Fibroblast of lung (primary cell): ENCODE results near the gene CD200. TPM values are rescaled to one million over a fixed set of nuclear protein-coding genes. Genes with fewer than 3 reads are reported as not detected.

Source experiments
- DNase-seq, 2 donors: peaks; one replicate each; pipeline versions ENCODE4 v3.0.0 to v3.0.0-alpha.2; 2010; ENCODE audit warnings: low read depth in 2 of 2
- H2AFZ ChIP-seq: 2 replicates; pipeline ENCODE4 v1.5.1; 2012; ENCODE audit warnings: low read length, control low read depth, inconsistent platforms
- H3K27ac ChIP-seq: 2 replicates; pipeline ENCODE4 v1.5.1; 2011; ENCODE audit warnings: low read length, control low read depth; ENCODE audit not compliant: insufficient read depth
- H3K27me3 ChIP-seq: 2 replicates; pipeline ENCODE4 v1.5.1; 2011; ENCODE audit warnings: mild to moderate bottlenecking, low read length; ENCODE audit not compliant: control insufficient read depth, insufficient read depth
- H3K36me3 ChIP-seq: 2 replicates; pipeline ENCODE4 v1.5.1; 2011; ENCODE audit warnings: low read length; ENCODE audit not compliant: control insufficient read depth, insufficient read depth
- H3K4me1 ChIP-seq: 2 replicates; pipeline ENCODE4 v1.5.1; 2011; ENCODE audit warnings: low read length; ENCODE audit not compliant: control insufficient read depth, insufficient read depth; ENCODE audit errors: extremely low read depth
- H3K4me2 ChIP-seq: 2 replicates; pipeline ENCODE4 v1.5.1; 2011; ENCODE audit warnings: low read length, control low read depth; ENCODE audit not compliant: insufficient read depth; ENCODE audit errors: extremely low read depth
- H3K4me3 ChIP-seq, 4 experiments: fragments of 200-600 bp in 1 of 4; sonication (generic) in 1 of 4; replicated peaks in 1 of 4; 2 replicates each; pipeline ENCODE4 v1.5.1; 2011 to 2016; ENCODE audit warnings: low read length in 4 of 4, low read depth in 3 of 4, mild to moderate bottlenecking in 3 of 4, control low read depth in 2 of 4, inconsistent platforms in 1 of 4, mixed read lengths in 1 of 4; ENCODE audit not compliant: insufficient read depth in 1 of 4; ENCODE audit errors: control extremely low read depth in 1 of 4
- H3K79me2 ChIP-seq: 2 replicates; pipeline ENCODE4 v1.5.1; 2012; ENCODE audit warnings: mild to moderate bottlenecking, low read length, inconsistent platforms; ENCODE audit not compliant: control insufficient read depth, insufficient read depth
- H3K9ac ChIP-seq: 2 replicates; pipeline ENCODE4 v1.5.1; 2011; ENCODE audit warnings: mild to moderate bottlenecking, low read length, control low read depth; ENCODE audit not compliant: insufficient read depth
- H3K9me3 ChIP-seq: 2 replicates; pipeline ENCODE4 v1.5.1; 2012; ENCODE audit warnings: low read depth, low read length; ENCODE audit not compliant: control insufficient read depth, insufficient read depth
- H4K20me1 ChIP-seq: 2 replicates; pipeline ENCODE4 v1.5.1; 2011; ENCODE audit warnings: low read length; ENCODE audit not compliant: control insufficient read depth, insufficient read depth; ENCODE audit errors: extremely low read depth
- EZH2 ChIP-seq: IDR thresholded peaks from 2 replicates; pipeline ENCODE4 v1.5.1; 2012; ENCODE audit warnings: low read length, control low read depth, mild to moderate bottlenecking; ENCODE audit errors: missing control alignments
- polyA minus RNA-seq: library from RNA; depleted of rRNA, polyadenylated mRNA; stranded (reverse); fragments of >200 nt; gene quantifications from 2 replicates; pipeline ENCODE4 v1.2.3, GENCODE V29; 2011; ENCODE audit warnings: low replicate concordance
- polyA plus RNA-seq, 2 donors: library from polyadenylated mRNA; depleted of rRNA in 1 of 2; stranded (reverse) in 1 of 2; unstranded in 1 of 2; fragments of >200 nt; gene quantifications; 2 replicates each; pipeline ENCODE4 v1.2.1, GENCODE V29; 2011 to 2012; ENCODE audit warnings: missing spikeins in 1 of 2
- total RNA-seq: library from RNA; depleted of rRNA; stranded (reverse); fragments of >200 nt; gene quantifications from 2 replicates; pipeline ENCODE4 v1.2.1, GENCODE V29; 2014
- TF ChIP-seq, protein P1 (sequence below), 2 donors: IDR thresholded peaks in 1 of 2; conservative IDR thresholded peaks in 1 of 2; 1 replicate in 1 of 2; 2 replicates in 1 of 2; pipeline ENCODE4 v1.5.1; 2011 to 2012; ENCODE audit warnings: low read length in 2 of 2, control low read depth in 1 of 2, inconsistent platforms in 1 of 2, low read depth in 1 of 2, mild to moderate bottlenecking in 1 of 2

CD200 gene, protein sequence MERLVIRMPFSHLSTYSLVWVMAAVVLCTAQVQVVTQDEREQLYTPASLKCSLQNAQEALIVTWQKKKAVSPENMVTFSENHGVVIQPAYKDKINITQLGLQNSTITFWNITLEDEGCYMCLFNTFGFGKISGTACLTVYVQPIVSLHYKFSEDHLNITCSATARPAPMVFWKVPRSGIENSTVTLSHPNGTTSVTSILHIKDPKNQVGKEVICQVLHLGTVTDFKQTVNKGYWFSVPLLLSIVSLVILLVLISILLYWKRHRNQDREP
- total RNA-seq (0.17 and 0.26 TPM in 2 replicates), polyA plus RNA-seq (0.22 and 2.5 TPM in 2 replicates), polyA minus RNA-seq (not detected in 2 replicates)
- 0.36 and 0.91 TPM in 2 replicates for polyA plus RNA-seq (2012)

DNA sequence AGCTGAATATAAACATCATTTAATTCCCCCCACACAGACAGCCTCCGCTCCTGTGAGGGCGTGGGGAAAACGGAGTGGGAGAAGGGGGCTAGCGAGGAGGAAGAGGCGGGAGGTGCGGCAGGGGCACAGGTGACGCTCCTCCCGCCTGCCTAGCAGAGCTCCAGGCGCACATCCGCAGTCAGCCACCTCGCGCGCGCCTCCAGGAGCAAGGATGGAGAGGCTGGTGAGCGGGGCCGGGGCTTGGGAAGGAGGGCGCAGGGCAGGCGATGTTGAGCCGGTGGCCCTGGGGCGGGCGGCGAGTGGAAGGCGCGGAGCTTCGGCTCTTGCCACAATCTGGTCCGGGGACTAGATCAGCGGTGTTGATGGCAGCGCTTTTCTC lies at the start of gene CD200:
TSS of gene CD200 (plus strand) at position 155 of the 379 bp plus-strand sequence. CDS start at position 212, 57 bp downstream.
- H4K20me1 ChIP-seq: no peaks in the 10 kb centered on the region
- H3K9ac ChIP-seq: no peak within 1 kb of the TSS
- H3K36me3 ChIP-seq: no peaks in the 10 kb centered on the region
- H3K9me3 ChIP-seq: no peaks in the 10 kb centered on the region
- peaks cover 7% of the 10 kb centered on the region for H3K27me3 ChIP-seq
- peak within 1 kb of the TSS; percentile 84 for H3K4me2 ChIP-seq
- H3K4me3 ChIP-seq: peak within 1 kb of the TSS; percentile 38 to 61 (median 52)
- H3K27ac ChIP-seq: no peak within 1 kb of the TSS
- no peaks in the 10 kb centered on the region for H3K4me1 ChIP-seq
- peak within 1 kb of the TSS; percentile 29 for H2AFZ ChIP-seq
- peak; percentile 50 to 70 for DNase-seq
- no peaks in the 10 kb centered on the region for H3K79me2 ChIP-seq
- TF ChIP-seq EZH2: no peak
- TF ChIP-seq, protein P1, sequence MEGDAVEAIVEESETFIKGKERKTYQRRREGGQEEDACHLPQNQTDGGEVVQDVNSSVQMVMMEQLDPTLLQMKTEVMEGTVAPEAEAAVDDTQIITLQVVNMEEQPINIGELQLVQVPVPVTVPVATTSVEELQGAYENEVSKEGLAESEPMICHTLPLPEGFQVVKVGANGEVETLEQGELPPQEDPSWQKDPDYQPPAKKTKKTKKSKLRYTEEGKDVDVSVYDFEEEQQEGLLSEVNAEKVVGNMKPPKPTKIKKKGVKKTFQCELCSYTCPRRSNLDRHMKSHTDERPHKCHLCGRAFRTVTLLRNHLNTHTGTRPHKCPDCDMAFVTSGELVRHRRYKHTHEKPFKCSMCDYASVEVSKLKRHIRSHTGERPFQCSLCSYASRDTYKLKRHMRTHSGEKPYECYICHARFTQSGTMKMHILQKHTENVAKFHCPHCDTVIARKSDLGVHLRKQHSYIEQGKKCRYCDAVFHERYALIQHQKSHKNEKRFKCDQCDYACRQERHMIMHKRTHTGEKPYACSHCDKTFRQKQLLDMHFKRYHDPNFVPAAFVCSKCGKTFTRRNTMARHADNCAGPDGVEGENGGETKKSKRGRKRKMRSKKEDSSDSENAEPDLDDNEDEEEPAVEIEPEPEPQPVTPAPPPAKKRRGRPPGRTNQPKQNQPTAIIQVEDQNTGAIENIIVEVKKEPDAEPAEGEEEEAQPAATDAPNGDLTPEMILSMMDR (conservative IDR thresholded peaks at IDR 0.05 in 1 of 2, IDR thresholded peaks at IDR 0.05 in 1 of 2; ENCODE audit: low read depth in 1 of 2, low read length in 2 of 2): peak in 1 of 2 donors; percentile 4

DNA sequence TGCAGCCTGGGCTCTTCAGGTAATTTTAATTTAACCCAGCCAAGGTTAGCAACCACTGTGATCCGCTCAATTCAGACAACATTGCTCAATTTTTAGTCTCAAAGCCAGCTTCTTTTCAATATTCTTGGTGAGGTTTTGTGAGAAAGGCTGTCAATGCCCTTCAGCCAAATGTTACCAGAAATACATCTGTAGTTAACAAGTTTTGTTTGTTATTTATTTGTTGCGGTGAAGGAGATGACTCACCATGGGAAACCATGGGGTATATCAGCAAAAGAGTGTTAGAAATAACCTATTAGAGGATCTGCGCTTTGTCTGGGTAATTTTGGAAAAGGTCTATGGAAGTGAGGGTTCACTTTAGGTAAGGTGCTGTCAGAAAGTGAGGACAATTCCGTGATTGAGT lies 43.9 kb upstream of the CD200 start:
- no peak overlapping the region for H3K27ac ChIP-seq
- no peak overlapping the region for H3K9ac ChIP-seq
- H3K36me3 ChIP-seq: no peaks in the 10 kb centered on the region
- no peaks in the 10 kb centered on the region for H3K9me3 ChIP-seq
- DNase-seq: no peak
- no peak for TF ChIP-seq EZH2
- TF ChIP-seq, protein P1 (conservative IDR thresholded peaks at IDR 0.05 in 1 of 2, IDR thresholded peaks at IDR 0.05 in 1 of 2; ENCODE audit: low read depth in 1 of 2, low read length in 2 of 2): no peak
- H2AFZ ChIP-seq: no peak overlapping the region
- no peaks in the 10 kb centered on the region for H3K27me3 ChIP-seq
- H3K4me2 ChIP-seq: no peak overlapping the region
- H4K20me1 ChIP-seq: no peaks in the 10 kb centered on the region
- no peak overlapping the region for H3K4me3 ChIP-seq
- H3K79me2 ChIP-seq: no peaks in the 10 kb centered on the region
- H3K4me1 ChIP-seq: peaks cover 3% of the 10 kb centered on the region

DNA sequence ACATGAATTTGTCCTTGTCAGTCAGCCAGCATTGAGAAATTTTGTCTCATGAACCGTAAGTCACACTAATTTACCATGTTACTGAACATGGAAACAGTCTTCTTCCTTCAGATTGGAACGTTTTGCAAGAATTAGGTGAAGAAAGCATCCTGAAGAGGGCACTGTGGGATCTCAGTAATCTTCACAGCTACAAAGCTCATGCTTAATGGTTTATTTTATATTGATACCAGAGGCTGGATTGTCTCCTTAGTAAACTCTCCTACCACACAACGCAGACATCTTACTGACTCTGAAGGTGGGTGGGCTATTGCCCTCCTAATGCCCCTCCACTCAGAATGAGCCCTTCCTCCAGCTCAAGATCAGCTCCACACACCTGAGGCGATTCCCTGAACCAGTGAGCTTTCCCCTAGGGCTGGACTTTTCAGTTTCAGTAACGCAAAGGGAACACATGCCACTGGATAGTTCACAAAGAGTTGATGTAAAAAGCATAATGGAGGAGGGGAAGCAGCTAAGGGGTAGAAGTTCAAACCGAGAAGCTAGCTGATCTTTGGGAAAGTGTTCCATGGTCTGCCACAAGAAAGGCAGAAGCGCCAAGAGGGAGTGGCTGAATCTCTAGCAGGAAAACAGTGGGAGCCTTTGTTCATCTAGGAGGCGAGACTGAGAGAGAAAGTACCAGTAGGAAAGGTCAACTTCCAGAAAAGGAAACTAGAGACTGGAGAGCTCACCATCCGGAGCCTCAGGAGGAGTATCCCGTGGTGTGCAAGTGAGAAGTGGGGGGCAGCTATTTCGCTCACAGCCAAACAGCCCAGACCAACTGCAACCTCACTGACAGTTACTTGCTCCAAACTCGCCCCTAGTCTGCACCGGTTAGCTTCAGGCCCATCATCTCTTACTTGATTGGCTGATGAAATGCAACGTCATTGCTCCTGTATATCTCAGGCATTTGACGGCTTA lies 39.3 kb upstream of the CD200 start, which contains the start of gene SLC9C1:
TSS of gene SLC9C1 (minus strand) at position 849 of the 954 bp plus-strand sequence. CDS start 7,425 bp downstream, outside the sequence.
- peak within 1 kb of the TSS; percentile 5 for H3K27ac ChIP-seq
- H4K20me1 ChIP-seq: no peaks in the 10 kb centered on the region
- H3K27me3 ChIP-seq: no peaks in the 10 kb centered on the region
- DNase-seq: peak; percentile 66 to 85
- H3K36me3 ChIP-seq: no peaks in the 10 kb centered on the region
- no peak for TF ChIP-seq EZH2
- TF ChIP-seq, protein P1 (conservative IDR thresholded peaks at IDR 0.05 in 1 of 2, IDR thresholded peaks at IDR 0.05 in 1 of 2; ENCODE audit: low read depth in 1 of 2, low read length in 2 of 2): peak; percentile 61 to 73
- peaks cover 3% of the 10 kb centered on the region for H3K4me1 ChIP-seq
- H3K79me2 ChIP-seq: no peaks in the 10 kb centered on the region
- H3K9ac ChIP-seq: peak within 1 kb of the TSS; percentile 1
- H2AFZ ChIP-seq: peak within 1 kb of the TSS; percentile 91
- H3K4me2 ChIP-seq: peak within 1 kb of the TSS; percentile 95
- H3K9me3 ChIP-seq: no peaks in the 10 kb centered on the region
- H3K4me3 ChIP-seq: peak within 1 kb of the TSS; percentile 33 to 79 (median 44)
